GM21717 (cell line): ENCODE results near the gene CUX1.
"Not testable (repeated sequence)": the region's sequence is repeated elsewhere in the genome, so short reads cannot be mapped to it uniquely, and the experiment has no call there.

Experiments
- ATAC-seq: cut with Tn5 transposase; IDR thresholded peaks from one replicate; pipeline ENCODE4 v1.9.1; 2021; ENCODE audit warnings: mild to moderate bottlenecking, moderate library complexity; ENCODE audit not compliant: unreplicated experiment

The CUX1 gene

GRCh38 chr7:102318482-102318971 lies 501.1 kb downstream of the CUX1 start:
- no peak for ATAC-seq

GRCh38 chr7:102319671-102320070 lies 502.2 kb downstream of the CUX1 start:
- no peak for ATAC-seq

GRCh38 chr7:102320181-102320580 lies 502.8 kb downstream of the CUX1 start:
- no peak for ATAC-seq

DNA sequence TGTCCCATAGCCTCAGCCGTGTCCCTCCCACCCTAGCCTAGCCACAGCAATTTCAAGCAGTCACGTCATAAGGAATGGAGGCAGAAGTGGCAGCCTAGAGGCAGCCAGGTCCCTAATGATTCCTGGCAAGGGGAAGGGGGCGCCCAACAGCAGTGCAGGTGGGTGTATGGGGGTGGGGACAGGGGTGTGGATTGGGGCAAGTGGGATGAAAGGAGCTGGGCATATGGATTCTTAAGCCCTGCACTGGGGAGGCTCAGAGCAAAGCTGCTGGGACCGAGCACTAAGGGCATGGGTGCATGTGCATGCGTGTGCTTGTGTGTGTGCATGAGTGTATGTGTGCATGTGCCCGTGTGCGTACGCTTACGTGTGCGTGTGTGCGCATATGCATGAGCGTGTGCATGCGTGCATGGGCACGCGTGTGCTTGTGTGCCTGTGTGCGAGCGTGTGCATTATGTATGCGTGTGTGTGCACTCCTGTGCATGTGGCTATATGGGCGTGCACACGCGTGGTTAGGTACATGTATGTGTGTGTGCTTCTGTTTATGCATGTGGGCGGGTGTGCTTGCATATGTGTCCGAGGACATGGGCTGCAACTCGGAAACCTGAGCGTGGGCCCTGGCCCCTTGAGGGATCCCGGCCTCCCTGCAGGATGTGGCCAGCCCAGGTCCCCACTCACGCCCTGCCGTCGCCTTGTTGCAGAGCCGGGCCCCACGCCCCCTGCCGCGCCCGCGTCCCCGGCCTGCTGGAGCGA lies 503.4 kb downstream of the CUX1 start:
- ATAC-seq, result no peak

- ATAC-seq, result no peak
Measured at GRCh38 chr7:102321351-102322201, 504.1 kb downstream of the CUX1 start.

GRCh38 chr7:102322202-102322715 lies 504.8 kb downstream of the CUX1 start:
- no peak for ATAC-seq

GRCh38 chr7:102323914-102324195 lies 506.4 kb downstream of the CUX1 start:
- no peak for ATAC-seq

- ATAC-seq, result not testable (repeated sequence)
Measured at GRCh38 chr7:102325106-102325505, 507.7 kb downstream of the CUX1 start.

GRCh38 chr7:102326157-102326889 lies 508.9 kb downstream of the CUX1 start:
- no peak for ATAC-seq

DNA sequence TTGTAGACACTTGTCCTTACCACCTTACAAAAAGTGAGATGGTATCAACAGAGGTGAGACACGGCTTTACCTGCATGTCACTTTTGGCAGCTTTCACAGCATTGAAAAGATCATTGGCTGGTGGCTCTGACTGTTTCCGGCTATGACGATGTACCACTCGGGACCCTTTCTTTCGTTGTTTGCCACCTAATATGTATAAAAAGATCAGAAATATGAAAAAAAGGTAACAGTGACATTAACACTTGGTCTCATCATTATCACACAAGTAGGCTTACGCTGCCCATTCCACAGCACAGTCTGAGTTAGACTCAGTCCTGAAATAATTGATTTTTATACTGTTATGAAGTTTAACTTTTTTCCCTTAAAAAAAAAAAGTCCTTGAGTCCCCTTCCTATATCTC lies 509.8 kb downstream of the CUX1 start:
- ATAC-seq, result not testable (repeated sequence)

DNA sequence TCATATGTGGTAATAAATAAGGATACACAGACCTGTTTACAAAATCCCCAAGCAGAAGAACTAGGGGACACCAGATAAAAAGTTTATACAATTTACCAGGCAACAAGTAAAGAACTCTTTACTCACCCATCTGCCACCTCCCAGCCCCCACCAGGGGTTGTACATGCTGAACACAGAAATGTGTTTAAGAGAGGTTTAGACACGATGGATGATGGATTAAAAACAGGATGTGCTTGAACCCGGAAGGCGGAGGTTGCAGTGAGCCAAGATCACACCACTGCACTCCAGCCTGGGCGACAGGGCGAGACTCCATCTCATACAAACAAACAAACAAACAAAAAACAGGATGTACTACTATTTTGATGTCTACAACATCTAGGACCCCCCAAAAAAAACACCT lies 511.4 kb downstream of the CUX1 start:
- ATAC-seq, result not testable (repeated sequence)

- not testable (repeated sequence) for ATAC-seq
Measured at GRCh38 chr7:102329366-102329765, 511.9 kb downstream of the CUX1 start.

DNA sequence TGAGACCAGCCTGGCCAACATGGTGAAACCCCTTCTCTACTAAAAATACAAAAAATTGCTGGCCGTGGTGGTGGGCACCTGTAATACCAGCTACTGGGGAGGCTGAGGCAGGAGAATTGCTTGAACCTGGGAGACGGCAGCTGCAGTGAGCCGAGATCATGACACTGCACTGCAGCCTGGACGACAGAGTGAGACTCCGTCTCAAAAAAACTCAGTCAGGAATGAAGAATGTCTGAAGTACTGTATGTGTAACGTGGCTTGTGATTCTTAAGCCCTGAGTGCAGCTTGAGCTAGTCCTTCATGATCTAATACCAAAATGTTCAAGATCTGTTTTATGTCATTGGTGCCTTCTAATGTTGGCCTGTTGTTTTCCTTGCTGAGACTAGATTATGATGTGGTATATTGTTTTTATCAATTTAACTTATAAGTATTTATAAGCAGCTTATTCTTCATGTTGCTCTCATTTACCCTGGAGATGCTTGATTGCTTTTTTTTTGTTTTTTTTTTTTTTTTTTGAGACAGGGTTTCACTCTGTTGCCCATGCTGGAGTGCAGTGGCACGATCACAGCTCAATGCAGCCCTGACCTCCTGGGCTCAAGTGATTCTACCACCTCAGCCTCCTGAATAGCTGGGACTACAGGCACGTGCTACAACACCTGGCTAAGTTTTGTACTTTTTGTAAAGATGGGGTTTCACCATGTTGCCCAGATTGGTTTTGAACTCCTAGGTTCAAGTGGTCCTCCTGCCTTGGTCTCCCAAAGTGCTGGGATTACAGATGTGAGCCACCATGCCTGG lies 513.4 kb downstream of the CUX1 start:
- ATAC-seq, result not testable (repeated sequence)
